Measurements from ENCODE around the gene WDR7.

Gene WDR7

DNA sequence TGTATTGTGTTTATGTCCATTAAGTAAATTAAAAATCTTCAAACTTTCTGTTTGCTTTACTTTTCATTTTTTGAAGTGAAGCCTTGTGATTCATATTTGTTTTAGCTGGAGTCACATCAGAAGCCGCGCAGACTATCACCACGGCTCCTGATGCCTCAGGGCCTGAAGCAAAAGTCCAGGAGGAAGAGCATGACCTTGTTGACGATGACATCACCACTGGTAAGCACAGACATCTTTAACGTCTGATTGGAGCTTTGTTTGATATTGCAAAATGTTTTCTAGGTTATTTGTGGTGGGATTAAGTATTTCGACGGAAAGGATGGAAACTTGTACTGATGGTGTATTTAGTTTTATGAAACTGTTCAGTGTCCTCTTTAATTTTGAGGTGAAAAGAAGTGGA, 164.8 kb downstream of the WDR7 start:
- DNase-seq (ENCODE audit: insufficient read length, low spot score): no peak
- TF ChIP-seq CTCF (IDR thresholded peaks at IDR 0.05; ENCODE audit: insufficient read depth, missing control alignments): no peak
- FAIRE-seq: peak; percentile 99

DNA sequence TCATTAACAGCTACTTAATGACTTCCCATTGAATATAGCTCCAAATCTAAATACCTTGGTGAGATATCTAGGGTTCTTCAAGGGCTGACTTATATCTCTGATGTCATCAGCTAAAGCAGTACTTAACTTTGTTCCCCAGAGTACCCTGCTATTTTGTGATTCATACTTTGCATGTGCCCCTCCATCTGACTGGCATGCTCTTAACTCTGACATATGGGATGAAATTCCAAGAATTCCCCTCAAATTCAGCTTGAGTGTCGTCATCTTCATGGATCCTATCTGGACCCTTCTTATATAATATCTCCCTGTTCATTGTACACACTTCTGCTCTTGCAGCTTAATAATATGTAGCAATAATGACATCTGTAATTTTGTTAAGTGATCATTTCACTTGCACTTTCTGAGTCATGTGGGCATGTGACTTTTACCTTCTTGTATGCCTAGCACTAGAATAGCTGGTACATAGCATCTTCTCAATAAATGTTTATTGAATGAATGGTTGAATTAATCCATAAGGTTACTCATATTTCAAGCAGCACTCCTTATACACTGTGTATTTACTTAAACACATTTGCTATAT, 172.9 kb downstream of the WDR7 start:
- DNase-seq (ENCODE audit: insufficient read length, low spot score) (no peak), FAIRE-seq (no peak)
- TF ChIP-seq CTCF (IDR thresholded peaks at IDR 0.05; ENCODE audit: insufficient read depth, missing control alignments): no peak

DNA sequence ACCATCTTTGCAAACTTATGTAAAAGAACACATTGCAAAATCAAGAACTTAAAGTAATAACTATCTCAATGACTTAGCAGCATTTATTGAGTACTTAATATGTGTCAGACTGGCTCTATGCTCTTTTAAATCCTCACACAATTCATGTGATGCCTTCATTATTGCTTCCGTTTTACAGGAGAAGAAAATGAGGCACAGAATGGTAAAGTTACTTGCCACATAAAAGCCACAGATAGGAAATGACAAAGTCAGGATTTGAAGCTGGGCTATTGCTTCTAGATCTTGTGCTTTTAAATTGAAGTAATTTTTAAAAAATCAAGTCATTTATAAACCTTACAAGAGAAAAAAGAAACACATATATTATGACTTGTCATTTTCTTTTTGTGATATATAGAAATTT, 174.2 kb downstream of the WDR7 start:
- DNase-seq (ENCODE audit: insufficient read length, low spot score): no peak
- no peak for FAIRE-seq
- no peak for TF ChIP-seq CTCF (IDR thresholded peaks at IDR 0.05; ENCODE audit: insufficient read depth, missing control alignments)

DNA sequence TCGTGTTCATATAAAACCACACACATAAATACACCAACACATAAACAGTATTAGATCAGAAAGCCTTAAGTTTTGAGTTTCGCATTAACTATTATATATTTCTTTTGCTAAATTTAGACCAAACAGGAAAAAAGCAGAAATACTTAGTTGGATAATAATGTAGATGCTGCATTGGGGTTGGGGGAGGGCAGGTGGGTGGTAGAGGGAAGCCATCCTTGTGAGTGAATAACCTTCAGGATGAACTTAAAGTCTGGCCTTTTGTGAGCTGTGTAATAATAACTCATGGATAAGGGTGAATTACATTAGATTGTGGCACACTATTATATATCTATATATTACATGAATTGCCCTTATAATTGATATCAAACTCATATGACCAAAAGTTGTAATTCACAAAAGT, 174.7 kb downstream of the WDR7 start:
- DNase-seq (ENCODE audit: insufficient read length, low spot score) (no peak), FAIRE-seq (no peak)
- TF ChIP-seq CTCF (IDR thresholded peaks at IDR 0.05; ENCODE audit: insufficient read depth, missing control alignments): no peak

DNA sequence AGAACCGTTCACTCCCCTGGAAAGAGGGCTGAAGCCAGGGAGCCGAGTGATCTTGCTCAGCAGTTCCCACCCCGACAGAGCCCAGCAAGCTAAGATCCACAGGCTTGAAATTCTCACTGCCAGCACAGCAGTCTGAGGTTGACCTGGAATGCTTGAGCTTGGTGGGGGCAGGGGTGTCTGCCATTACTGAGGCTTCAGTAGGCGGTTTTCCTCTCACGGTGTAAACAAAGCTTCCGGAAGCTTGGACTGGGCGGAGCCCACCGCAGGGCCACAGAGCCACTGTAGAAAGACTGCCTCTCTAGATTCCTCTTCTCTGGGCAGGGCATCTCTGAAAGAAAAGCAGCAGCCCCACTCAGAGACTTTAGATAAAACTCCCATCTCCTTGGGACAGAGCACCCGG, 180.8 kb downstream of the WDR7 start:
- no peak for TF ChIP-seq CTCF (IDR thresholded peaks at IDR 0.05; ENCODE audit: insufficient read depth, missing control alignments)
- DNase-seq (ENCODE audit: insufficient read length, low spot score) (no peak), FAIRE-seq (no peak)

GRCh38 chr18:56835331-56835730, 184.2 kb downstream of the WDR7 start:
- no peak for DNase-seq (ENCODE audit: insufficient read length, low spot score)
- no peak for FAIRE-seq

More at GRCh38 chr18:56835331-56835730, 184.2 kb downstream of the WDR7 start:
- no peak for TF ChIP-seq CTCF (IDR thresholded peaks at IDR 0.05; ENCODE audit: insufficient read depth, missing control alignments)

Measured in D721Med (cell line).